Vagina (tissue), 2 donors: Measurements from ENCODE around the gene KCTD11. TPM values are rescaled to one million over a fixed set of nuclear protein-coding genes. Genes with fewer than 3 reads are reported as not detected.

Experiments
- DNase-seq, 2 donors: peaks; one replicate each; pipeline ENCODE4 v3.0.0-alpha.2; 2017; ENCODE audit errors: extremely low spot score in 2 of 2
- H3K27ac ChIP-seq: fragments of 200-600 bp; sonication (generic); one replicate; pipeline ENCODE4 v1.5.1; 2019
- H3K27me3 ChIP-seq: fragments of 200-600 bp; sonication (generic); one replicate; pipeline ENCODE4 v1.5.1; 2019
- H3K36me3 ChIP-seq, 2 donors: fragments of 200-600 bp; sonication (generic); one replicate each; pipeline ENCODE4 v1.5.1; 2017 to 2019
- H3K4me1 ChIP-seq: fragments of 200-600 bp; sonication (generic); one replicate; pipeline ENCODE4 v1.5.1; 2019
- H3K4me3 ChIP-seq, 2 donors: fragments of 200-600 bp; sonication (generic); 1 replicate in 1 of 2; 2 replicates in 1 of 2; pipeline ENCODE4 v1.5.1; 2016 to 2019
- H3K9me3 ChIP-seq: fragments of 200-600 bp; sonication (generic); one replicate; pipeline ENCODE4 v1.5.1; 2019
- CTCF ChIP-seq, 3 experiments: fragments of 450-650 bp in 2 of 3; fragments of 200-600 bp in 1 of 3; sonication (generic) in 1 of 3; IDR thresholded peaks; one replicate each; pipeline ENCODE4 v1.5.1; 2017 to 2019; ENCODE audit warnings: antibody characterized with exemption in 3 of 3, mild to moderate bottlenecking in 2 of 3, moderate library complexity in 2 of 3
- POLR2A ChIP-seq, 2 donors: fragments of 450-650 bp; IDR thresholded peaks; one replicate each; pipeline ENCODE4 v1.6.1; 2017; ENCODE audit warnings: antibody characterized with exemption in 2 of 2, mild to moderate bottlenecking in 2 of 2, moderate library complexity in 2 of 2
- POLR2AphosphoS5 ChIP-seq, 2 donors: sonication (generic); formaldehyde crosslinking; IDR thresholded peaks; one replicate each; pipeline ENCODE4 v1.9.0; 2017; ENCODE audit warnings: antibody characterized with exemption in 2 of 2, mild to moderate bottlenecking in 2 of 2, low read depth in 1 of 2; ENCODE audit not compliant: insufficient read depth in 1 of 2
- intact Hi-C: fragments of 100-400 bp; cut with DNase I; formaldehyde crosslinking; loops from one replicate; pipeline ENCODE4 v1.15.1; 2023
- total RNA-seq: library from RNA; depleted of rRNA; stranded (reverse); fragments of >200 nt; gene quantifications from one replicate; pipeline ENCODE4 v1.2.3, GENCODE V29; 2016

Gene KCTD11
- total RNA-seq, 1 donor from 2014 or later, result 12.5 TPM

- no peak for DNase-seq
- TF ChIP-seq POLR2A (IDR thresholded peaks at IDR 0.05) (no peak), POLR2AphosphoS5 (IDR thresholded peaks at IDR 0.05; ENCODE audit: insufficient read depth in 1 of 2, low read depth in 1 of 2) (no peak), CTCF (IDR thresholded peaks at IDR 0.05) (no peak)
- Histone ChIP-seq H3K9me3 (no peaks in the 10 kb centered on the region), H3K4me3 (no peak overlapping the region), H3K4me1 (peaks cover 30% of the 10 kb centered on the region), H3K27me3 (no peaks in the 10 kb centered on the region), H3K36me3 (peaks cover 0 to 63% of the 10 kb centered on the region in 2 donors), H3K27ac (no peak overlapping the region)
- intact Hi-C loops, result no loop called here
These were observed 34.7 kb upstream of the KCTD11 start for GRCh38 chr17:7317161-7317803.

GRCh38 chr17:7318121-7318860, 33.7 kb upstream of the KCTD11 start:
- Histone ChIP-seq H3K9me3 (no peaks in the 10 kb centered on the region), H3K4me1 (peaks cover 24% of the 10 kb centered on the region), H3K36me3 (peaks cover 0 to 63% of the 10 kb centered on the region in 2 donors), H3K27me3 (no peaks in the 10 kb centered on the region), H3K27ac (no peak overlapping the region), H3K4me3 (no peak overlapping the region)
- no peak for TF ChIP-seq CTCF (IDR thresholded peaks at IDR 0.05)
- no peak for TF ChIP-seq POLR2AphosphoS5 (IDR thresholded peaks at IDR 0.05; ENCODE audit: insufficient read depth in 1 of 2, low read depth in 1 of 2)
- no peak for TF ChIP-seq POLR2A (IDR thresholded peaks at IDR 0.05)
- intact Hi-C loops, result no loop called here
- DNase-seq, result no peak

- intact Hi-C loops, result no loop called here
- no peak overlapping the region for H3K4me3 ChIP-seq
- no peaks in the 10 kb centered on the region for H3K27me3 ChIP-seq
- no peaks in the 10 kb centered on the region for H3K9me3 ChIP-seq
- no peaks in the 10 kb centered on the region for H3K4me1 ChIP-seq
- DNase-seq, result no peak
- TF ChIP-seq POLR2AphosphoS5 (IDR thresholded peaks at IDR 0.05; ENCODE audit: insufficient read depth in 1 of 2, low read depth in 1 of 2), result no peak
- no peak for TF ChIP-seq POLR2A (IDR thresholded peaks at IDR 0.05)
- TF ChIP-seq CTCF (IDR thresholded peaks at IDR 0.05), result no peak
- peaks cover 0 to 76% of the 10 kb centered on the region in 2 donors for H3K36me3 ChIP-seq
- no peak overlapping the region for H3K27ac ChIP-seq
These were observed 30.5 kb upstream of the KCTD11 start for GRCh38 chr17:7321466-7321865.

GRCh38 chr17:7322520-7323194, 29.3 kb upstream of the KCTD11 start:
- no peak overlapping the region for H3K27ac ChIP-seq
- H3K4me3 ChIP-seq, result no peak overlapping the region
- DNase-seq, result no peak
- H3K9me3 ChIP-seq, result no peaks in the 10 kb centered on the region
- TF ChIP-seq POLR2AphosphoS5 (IDR thresholded peaks at IDR 0.05; ENCODE audit: insufficient read depth in 1 of 2, low read depth in 1 of 2) (no peak), POLR2A (IDR thresholded peaks at IDR 0.05) (no peak), CTCF (IDR thresholded peaks at IDR 0.05) (no peak)
- peaks cover 2% of the 10 kb centered on the region for H3K4me1 ChIP-seq
- peaks cover 0 to 68% of the 10 kb centered on the region in 2 donors for H3K36me3 ChIP-seq
- intact Hi-C loops, result no loop called here
- no peaks in the 10 kb centered on the region for H3K27me3 ChIP-seq
